ENCODE data around the gene PTK6.
A peak's percentile ranks its signal among the peaks of the same experiment; 100 is the strongest.
"Not testable (repeated sequence)": the region's sequence is repeated elsewhere in the genome, so short reads cannot be mapped to it uniquely, and the experiment has no call there.

The PTK6 gene

GRCh38 chr20:63520504-63520933 lies 16.7 kb downstream of the PTK6 start, which contains the start of gene PPDPF:
Gene PPDPF, plus strand, starts transcription at chr20:63520765. Its CDS starts 544 bp downstream, at chr20:63521309.
- peak within 1 kb of the TSS; percentile 96 for H3K27ac ChIP-seq
- TF ChIP-seq CTCF (conservative IDR thresholded peaks at IDR 0.05), result no peak

DNA sequence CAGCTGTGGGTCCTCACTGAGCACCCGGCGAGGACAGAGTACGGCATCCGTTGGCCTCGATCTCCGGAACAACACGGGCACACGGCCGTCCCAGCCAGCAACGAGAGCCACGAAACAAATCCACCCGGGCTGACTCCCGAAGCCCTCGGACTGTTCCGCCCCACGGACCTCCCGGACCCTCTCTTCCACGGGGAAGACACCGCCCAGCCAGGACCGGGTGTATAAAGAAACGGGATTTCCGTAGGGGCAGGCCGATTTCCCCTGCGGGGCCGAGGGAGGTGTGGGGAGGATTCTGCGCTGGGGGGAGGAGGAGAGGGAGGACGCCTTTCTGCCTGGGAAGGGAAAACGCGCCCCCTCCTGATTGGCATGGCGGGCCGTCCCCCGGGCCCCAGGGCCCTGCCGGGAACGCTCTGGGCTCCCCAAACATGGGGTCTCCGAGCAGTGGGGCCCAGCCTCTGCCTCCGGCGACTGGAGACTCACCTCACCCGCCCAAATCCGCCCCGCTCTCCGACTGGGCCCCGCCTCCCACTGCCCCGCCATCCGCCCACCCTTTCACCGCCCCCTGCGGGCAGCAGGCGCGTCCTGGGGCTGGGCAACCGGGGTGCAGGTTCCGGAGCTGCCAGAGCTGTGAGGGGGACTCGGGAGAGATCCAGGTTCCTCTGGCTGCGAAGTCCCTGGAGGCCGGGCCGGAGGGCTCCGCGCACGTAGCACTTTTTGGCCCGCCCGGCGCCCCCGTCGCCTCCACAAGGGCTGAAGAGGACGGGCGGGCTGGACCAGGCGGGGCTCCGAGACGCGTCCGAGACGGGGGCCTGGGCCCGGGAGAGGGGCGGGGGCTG lies 17.3 kb downstream of the PTK6 start:
- peak overlapping the region; percentile 96 for H3K27ac ChIP-seq
- peak; percentile 41 for TF ChIP-seq CTCF (conservative IDR thresholded peaks at IDR 0.05)

GRCh38 chr20:63518946-63519667 lies 18.1 kb downstream of the PTK6 start:
- no peak for TF ChIP-seq CTCF (conservative IDR thresholded peaks at IDR 0.05)
- peak overlapping the region; percentile 96 for H3K27ac ChIP-seq

DNA sequence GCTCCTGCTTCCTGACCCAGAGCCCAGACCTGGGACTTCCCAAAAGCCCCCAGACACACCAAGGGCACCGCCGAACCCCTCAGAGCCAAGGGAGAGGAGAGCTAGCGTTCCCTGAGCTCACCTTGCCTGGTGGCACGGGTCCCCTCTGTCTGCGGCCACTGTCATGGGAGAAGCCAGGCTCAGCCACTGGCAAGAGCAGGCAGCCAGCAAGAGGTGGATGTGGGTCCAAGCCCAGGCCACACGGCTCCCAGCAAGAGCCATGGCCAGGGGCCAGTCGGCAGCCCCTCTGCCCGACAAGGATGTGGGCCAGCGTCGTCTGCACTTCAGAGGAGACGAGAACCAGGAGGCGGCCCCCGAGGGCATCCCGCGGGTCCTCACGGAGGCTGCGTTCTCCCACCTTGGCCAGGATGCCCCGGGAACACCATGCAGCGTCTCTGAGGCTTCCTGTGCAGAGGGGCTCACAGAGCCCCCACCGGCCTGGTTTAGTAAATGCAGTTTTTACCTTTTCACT lies 18.8 kb downstream of the PTK6 start:
- H3K27ac ChIP-seq, result no peak overlapping the region
- no peak for TF ChIP-seq CTCF (conservative IDR thresholded peaks at IDR 0.05)

DNA sequence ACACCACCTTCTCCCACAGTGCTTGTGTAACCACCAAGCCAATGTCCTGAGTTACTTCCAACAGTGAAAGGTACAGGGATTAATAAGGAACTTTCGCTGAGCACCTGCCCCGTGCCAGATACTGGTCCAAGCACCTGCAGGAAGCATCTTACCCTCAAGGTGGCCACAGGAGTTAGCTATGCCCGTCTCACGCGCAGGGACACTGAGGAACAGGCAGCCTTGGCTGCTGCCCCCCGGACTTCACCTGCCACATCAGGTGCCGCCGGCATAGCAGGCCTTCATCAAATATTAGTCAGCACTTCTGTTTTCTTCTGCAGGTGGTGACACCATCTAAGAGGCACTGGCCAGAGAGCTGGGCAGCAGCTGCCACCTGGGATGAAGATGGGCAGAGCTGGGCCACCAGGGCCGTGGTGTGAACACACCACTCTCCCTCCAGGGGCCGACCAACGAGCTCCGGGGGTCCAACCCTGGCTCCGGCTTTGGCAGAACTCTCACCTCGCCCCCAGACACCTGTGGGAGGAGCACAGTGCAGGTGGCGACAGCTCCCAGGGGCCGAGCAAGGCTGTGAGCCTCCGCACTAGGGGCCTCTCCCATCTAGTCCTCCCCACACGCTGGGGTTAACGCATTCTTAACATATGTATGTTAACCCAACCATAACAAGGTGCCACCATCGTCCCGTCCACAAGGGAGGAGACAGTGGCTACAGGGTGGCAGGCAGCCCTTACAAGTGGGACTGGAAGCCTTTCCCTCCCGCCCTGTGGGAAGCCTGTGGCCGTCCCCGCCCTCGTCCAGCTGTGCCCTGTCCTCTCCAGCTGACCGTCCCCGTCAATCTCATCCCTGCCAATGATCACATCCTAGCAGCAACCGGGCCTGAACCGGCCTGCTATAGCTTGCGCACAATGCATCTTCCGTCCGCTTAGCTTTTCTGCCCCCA lies 19.5 kb downstream of the PTK6 start:
- no peak overlapping the region for H3K27ac ChIP-seq
- no peak for TF ChIP-seq CTCF (conservative IDR thresholded peaks at IDR 0.05)

- not testable (repeated sequence) for H3K27ac ChIP-seq
Measured at GRCh38 chr20:63514520-63514919, 22.7 kb downstream of the PTK6 start.

- TF ChIP-seq CTCF (conservative IDR thresholded peaks at IDR 0.05), result no peak
- H3K27ac ChIP-seq, result no peak overlapping the region
Measured at GRCh38 chr20:63513207-63513606, 24.0 kb downstream of the PTK6 start.
